ENCODE results near the gene UTRN.

Gene UTRN

DNA sequence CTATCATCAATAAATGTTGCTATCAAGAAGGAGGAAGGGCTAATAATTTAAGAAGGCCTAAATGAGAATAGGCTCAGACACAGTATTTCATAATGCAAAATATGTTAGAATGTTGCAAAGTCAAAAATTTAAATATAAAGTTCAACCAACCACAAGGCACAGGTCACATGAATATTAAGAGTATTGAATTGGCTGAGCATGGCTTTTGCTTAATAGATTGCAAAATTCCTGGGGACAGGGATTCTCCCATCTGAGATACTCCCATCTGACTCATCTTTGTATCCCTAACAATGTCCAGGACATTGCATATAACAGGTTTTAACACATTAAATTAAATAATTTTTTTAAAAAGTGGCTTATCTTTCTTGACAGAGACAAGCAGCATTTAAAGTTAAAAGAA, 32.9 kb upstream of the UTRN start:
- TF ChIP-seq LEF1 (IDR thresholded peaks at IDR 0.05; ENCODE audit: borderline replicate concordance) (no peak), TARDBP (IDR thresholded peaks at IDR 0.05) (no peak), L3MBTL2 (conservative IDR thresholded peaks at IDR 0.05) (no peak)
- DNase-seq (ENCODE audit: extremely low spot score), result no peak
- ChIA-PET CTCF (no interaction called here), POLR2A (no interaction called here)

- ChIA-PET POLR2A (no interaction called here), CTCF (no interaction called here)
- no peak for DNase-seq (ENCODE audit: extremely low spot score)
- no peak for TF ChIP-seq ELF4 (IDR thresholded peaks at IDR 0.05)
- TF ChIP-seq SP1 (IDR thresholded peaks at IDR 0.05), result no peak
- no peak for TF ChIP-seq SUZ12 (IDR thresholded peaks at IDR 0.05)
- TF ChIP-seq FOXK2 (IDR thresholded peaks at IDR 0.05), result no peak
- no peak for TF ChIP-seq TARDBP (IDR thresholded peaks at IDR 0.05)
- TF ChIP-seq PKNOX1 (IDR thresholded peaks at IDR 0.05), result no peak
- TF ChIP-seq ARNT (IDR thresholded peaks at IDR 0.05), result no peak
- TF ChIP-seq FOXM1 (IDR thresholded peaks at IDR 0.05; ENCODE audit: borderline replicate concordance), result no peak
- TF ChIP-seq HDGF (IDR thresholded peaks at IDR 0.05; ENCODE audit: borderline replicate concordance), result no peak
- TF ChIP-seq FOXA1 (IDR thresholded peaks at IDR 0.05), result no peak
Observed at GRCh38 chr6:144259986-144260385, 25.1 kb upstream of the UTRN start.

GRCh38 chr6:144262470-144263369, 22.4 kb upstream of the UTRN start:
- ChIA-PET POLR2A (no interaction called here), CTCF (no interaction called here)
- no peak for DNase-seq (ENCODE audit: extremely low spot score)
- TF ChIP-seq ELF4 (IDR thresholded peaks at IDR 0.05) (no peak), LEF1 (IDR thresholded peaks at IDR 0.05; ENCODE audit: borderline replicate concordance) (no peak), ARNT (IDR thresholded peaks at IDR 0.05) (no peak), NFRKB (IDR thresholded peaks at IDR 0.05) (no peak), TARDBP (IDR thresholded peaks at IDR 0.05) (no peak), FOXK2 (IDR thresholded peaks at IDR 0.05) (no peak)

- DNase-seq (ENCODE audit: extremely low spot score), result no peak
- ChIA-PET CTCF (no interaction called here), POLR2A (interaction anchor here (3.2 kb wide), 1 partner anchor 23 kb away, joined by 23 read pairs; no protein-coding TSS in a partner anchor)
- no peak for TF ChIP-seq ZNF384 (IDR thresholded peaks at IDR 0.05)
- no peak for TF ChIP-seq SUZ12 (IDR thresholded peaks at IDR 0.05)
- TF ChIP-seq L3MBTL2 (conservative IDR thresholded peaks at IDR 0.05), result no peak
- TF ChIP-seq PKNOX1 (IDR thresholded peaks at IDR 0.05), result no peak
- TF ChIP-seq BHLHE40 (IDR thresholded peaks at IDR 0.05; ENCODE audit: borderline replicate concordance), result no peak
Observed at GRCh38 chr6:144263786-144264185, 21.3 kb upstream of the UTRN start.

- DNase-seq (ENCODE audit: extremely low spot score), result no peak
- POLR2A ChIA-PET, result interaction anchor here (3.2 kb wide), 1 partner anchor 22 kb away, joined by 23 read pairs; no protein-coding TSS in a partner anchor
- CTCF ChIA-PET, result no interaction called here
- no peak for TF ChIP-seq BHLHE40 (IDR thresholded peaks at IDR 0.05; ENCODE audit: borderline replicate concordance)
Observed at GRCh38 chr6:144264270-144265060, 20.7 kb upstream of the UTRN start.

GRCh38 chr6:144265061-144265357, 20.1 kb upstream of the UTRN start:
- ChIA-PET POLR2A (interaction anchor here (3.2 kb wide), 1 partner anchor 21 kb away, joined by 23 read pairs; no protein-coding TSS in a partner anchor), CTCF (no interaction called here)
- DNase-seq (ENCODE audit: extremely low spot score), result no peak
- TF ChIP-seq ARNT (IDR thresholded peaks at IDR 0.05), result no peak
- no peak for TF ChIP-seq FOXK2 (IDR thresholded peaks at IDR 0.05)
- TF ChIP-seq LEF1 (IDR thresholded peaks at IDR 0.05; ENCODE audit: borderline replicate concordance), result no peak
- TF ChIP-seq ZNF384 (IDR thresholded peaks at IDR 0.05), result no peak

- peak; percentile 22 for DNase-seq (ENCODE audit: extremely low spot score)
- TF ChIP-seq TARDBP (IDR thresholded peaks at IDR 0.05) (no peak), ARNT (IDR thresholded peaks at IDR 0.05) (no peak), L3MBTL2 (conservative IDR thresholded peaks at IDR 0.05) (no peak), FOXA1 (IDR thresholded peaks at IDR 0.05) (no peak), FOXK2 (IDR thresholded peaks at IDR 0.05) (no peak), SUZ12 (IDR thresholded peaks at IDR 0.05) (no peak), ELF4 (IDR thresholded peaks at IDR 0.05) (no peak), CTBP1 (IDR thresholded peaks at IDR 0.05; ENCODE audit: borderline replicate concordance) (no peak), HDGF (IDR thresholded peaks at IDR 0.05; ENCODE audit: borderline replicate concordance) (no peak), BHLHE40 (IDR thresholded peaks at IDR 0.05; ENCODE audit: borderline replicate concordance) (no peak), FOXM1 (IDR thresholded peaks at IDR 0.05; ENCODE audit: borderline replicate concordance) (no peak), LEF1 (IDR thresholded peaks at IDR 0.05; ENCODE audit: borderline replicate concordance) (no peak), NFRKB (IDR thresholded peaks at IDR 0.05) (no peak), PKNOX1 (IDR thresholded peaks at IDR 0.05) (no peak), ZNF384 (IDR thresholded peaks at IDR 0.05) (no peak), SP1 (IDR thresholded peaks at IDR 0.05) (no peak)
- CTCF ChIA-PET, result interaction anchor here (0.9 kb wide), 1 partner anchor 44 kb away, joined by 3 read pairs; no protein-coding TSS in a partner anchor
- POLR2A ChIA-PET, result interaction anchor here (0.9 to 3.2 kb wide), 2 partner anchors 21 to 32 kb away, joined by 3 to 23 read pairs; no protein-coding TSS in a partner anchor
Observed at GRCh38 chr6:144265390-144265789, 19.7 kb upstream of the UTRN start.
